ENCODE data around the gene KLF1. TPM values are rescaled to one million over a fixed set of nuclear protein-coding genes. Genes with fewer than 3 reads are reported as not detected.

KLF1 gene
- total and polyA plus RNA-seq, 11 donors, result 0.19 to 0.25 TPM; not detected in 9

DNA sequence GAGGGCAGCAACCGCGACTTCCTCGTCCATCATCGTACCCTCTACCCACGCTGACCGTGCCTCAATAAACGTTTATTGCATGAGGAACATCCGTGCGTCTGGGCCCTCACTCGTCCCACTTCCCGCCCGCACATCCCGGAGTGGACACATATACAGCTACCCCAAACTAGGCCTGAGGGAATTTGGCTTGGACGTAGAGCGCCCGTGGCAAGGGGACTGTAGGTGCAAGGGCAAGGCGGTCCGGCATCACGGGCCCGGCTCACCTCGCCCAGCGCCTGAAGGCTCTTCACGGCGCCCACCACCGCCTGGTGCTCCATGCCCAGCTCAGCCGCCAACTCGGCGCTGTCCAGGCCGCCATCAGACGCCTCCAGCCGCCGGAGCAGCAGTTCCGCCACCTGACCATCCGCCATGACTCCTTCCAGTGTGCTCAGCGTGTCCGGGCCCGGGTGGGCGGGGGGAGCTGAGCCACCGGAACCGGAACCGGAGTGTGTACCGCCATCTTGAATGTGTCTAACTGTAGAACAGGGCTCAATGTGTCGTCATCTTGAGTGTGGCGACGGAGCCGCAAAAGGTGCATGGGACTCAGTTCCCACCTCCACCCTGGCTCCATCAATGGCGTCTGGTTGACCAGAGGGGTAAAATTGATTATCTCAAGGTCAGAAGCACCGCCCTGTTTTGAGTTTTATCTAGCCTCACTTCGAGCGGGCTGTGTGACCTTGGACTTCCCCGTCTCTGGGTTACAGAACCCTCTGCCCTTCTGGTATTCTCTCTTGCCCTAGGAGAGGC is 46.5 kb upstream of the KLF1 start, which contains the start of gene FARSA:
TSS of gene FARSA (minus strand) at position 425 of the 786 bp plus-strand sequence. CDS start at position 410, 15 bp downstream.
- peak; percentile 65 to 88 (median 84) for ATAC-seq
- TF ChIP-seq, protein P1, sequence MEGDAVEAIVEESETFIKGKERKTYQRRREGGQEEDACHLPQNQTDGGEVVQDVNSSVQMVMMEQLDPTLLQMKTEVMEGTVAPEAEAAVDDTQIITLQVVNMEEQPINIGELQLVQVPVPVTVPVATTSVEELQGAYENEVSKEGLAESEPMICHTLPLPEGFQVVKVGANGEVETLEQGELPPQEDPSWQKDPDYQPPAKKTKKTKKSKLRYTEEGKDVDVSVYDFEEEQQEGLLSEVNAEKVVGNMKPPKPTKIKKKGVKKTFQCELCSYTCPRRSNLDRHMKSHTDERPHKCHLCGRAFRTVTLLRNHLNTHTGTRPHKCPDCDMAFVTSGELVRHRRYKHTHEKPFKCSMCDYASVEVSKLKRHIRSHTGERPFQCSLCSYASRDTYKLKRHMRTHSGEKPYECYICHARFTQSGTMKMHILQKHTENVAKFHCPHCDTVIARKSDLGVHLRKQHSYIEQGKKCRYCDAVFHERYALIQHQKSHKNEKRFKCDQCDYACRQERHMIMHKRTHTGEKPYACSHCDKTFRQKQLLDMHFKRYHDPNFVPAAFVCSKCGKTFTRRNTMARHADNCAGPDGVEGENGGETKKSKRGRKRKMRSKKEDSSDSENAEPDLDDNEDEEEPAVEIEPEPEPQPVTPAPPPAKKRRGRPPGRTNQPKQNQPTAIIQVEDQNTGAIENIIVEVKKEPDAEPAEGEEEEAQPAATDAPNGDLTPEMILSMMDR (IDR thresholded peaks at IDR 0.05), result no peak
- peak in 1 of 2 donors; percentile 57 for TF ChIP-seq POLR2A (IDR thresholded peaks at IDR 0.05)
- DNase-seq, result peak; percentile 93 to 95 (median 94)
- Histone ChIP-seq H3K4me3 (peak within 1 kb of the TSS; percentile 72 to 100 (median 88)), H3K4me1 (peaks cover 6 to 35% (median 20%) of the 10 kb centered on the region in 12 donors), H3K27ac (peak within 1 kb of the TSS; percentile 54 to 92 (median 85)), H3K9me3 (no peaks in the 10 kb centered on the region), H3K36me3 (peaks cover 0 to 32% (median 24%) of the 10 kb centered on the region in 9 donors), H3K27me3 (no peaks in the 10 kb centered on the region)
- WGBS, 4 donors, result 2 to 9% (median 3%) methylated on average over 17 to 51 of the region's 51 CpGs
- intact Hi-C loops (cut with DNase I), result loop anchor here in 1 of 10 donors (10.0 kb wide), 1 partner anchor 49 kb away; the partner anchor contains the start of genes DNASE2 and KLF1

DNA sequence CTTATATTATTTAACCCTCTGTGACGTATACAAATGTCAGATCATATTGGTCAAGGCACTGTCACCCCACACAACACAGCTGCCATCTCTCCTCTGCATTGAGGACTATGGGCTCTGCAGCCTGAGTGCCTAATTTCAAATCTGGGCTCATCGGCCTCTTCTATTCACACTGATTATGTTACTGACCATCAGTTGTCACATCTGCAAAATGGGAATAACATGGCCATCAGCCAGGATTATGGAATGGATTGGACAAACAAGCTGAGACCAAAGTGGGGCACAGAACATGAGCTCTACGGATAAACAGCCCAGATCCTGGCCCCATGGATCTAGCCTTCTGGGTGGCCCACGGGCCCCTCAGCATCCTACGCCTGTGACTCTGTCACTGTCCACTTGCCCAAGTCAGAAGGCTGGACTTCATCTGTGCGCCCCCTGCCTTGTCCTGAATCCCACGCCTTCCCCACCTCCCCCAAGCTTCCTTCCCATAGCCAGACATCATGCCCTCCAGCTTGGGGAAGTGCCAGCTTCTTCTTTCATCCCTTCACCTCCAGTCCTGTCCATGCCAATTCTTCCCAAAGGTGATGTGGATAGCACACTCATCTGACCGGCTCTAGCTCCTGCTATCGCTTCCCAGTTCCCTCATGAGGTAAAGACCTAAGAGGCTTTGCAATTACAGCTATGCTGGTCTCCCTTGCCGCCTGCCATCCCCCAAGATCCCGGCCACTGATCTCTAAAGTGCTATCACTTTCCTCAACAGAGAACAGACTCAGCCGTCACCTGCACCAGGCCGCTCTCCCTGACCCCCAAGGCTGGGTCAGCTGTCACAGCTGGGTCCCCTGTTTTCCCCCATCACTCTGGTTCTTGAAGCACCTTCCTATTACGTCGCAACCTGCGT is 45.6 kb upstream of the KLF1 start:
- Histone ChIP-seq H3K4me1 (peaks cover 6 to 32% (median 16%) of the 10 kb centered on the region in 12 donors), H3K36me3 (peaks cover 0 to 40% (median 32%) of the 10 kb centered on the region in 9 donors), H3K4me3 (peak overlapping the region; percentile 72 to 100 (median 88)), H3K27ac (peak overlapping the region in 11 of 12 donors; percentile 71 to 92 (median 86)), H3K9me3 (no peaks in the 10 kb centered on the region), H3K27me3 (no peaks in the 10 kb centered on the region)
- intact Hi-C loops (cut with DNase I), result loop anchor here in 1 of 10 donors (10.0 kb wide), 1 partner anchor 48 kb away; the partner anchor contains the start of genes DNASE2 and KLF1
- DNase-seq (no peak), ATAC-seq (no peak)
- 31 to 35% (median 33%) methylated on average over 16 of the region's 16 CpGs for WGBS, 4 donors
- TF ChIP-seq, protein P1 (IDR thresholded peaks at IDR 0.05), result no peak
- TF ChIP-seq POLR2A (IDR thresholded peaks at IDR 0.05), result no peak

DNA sequence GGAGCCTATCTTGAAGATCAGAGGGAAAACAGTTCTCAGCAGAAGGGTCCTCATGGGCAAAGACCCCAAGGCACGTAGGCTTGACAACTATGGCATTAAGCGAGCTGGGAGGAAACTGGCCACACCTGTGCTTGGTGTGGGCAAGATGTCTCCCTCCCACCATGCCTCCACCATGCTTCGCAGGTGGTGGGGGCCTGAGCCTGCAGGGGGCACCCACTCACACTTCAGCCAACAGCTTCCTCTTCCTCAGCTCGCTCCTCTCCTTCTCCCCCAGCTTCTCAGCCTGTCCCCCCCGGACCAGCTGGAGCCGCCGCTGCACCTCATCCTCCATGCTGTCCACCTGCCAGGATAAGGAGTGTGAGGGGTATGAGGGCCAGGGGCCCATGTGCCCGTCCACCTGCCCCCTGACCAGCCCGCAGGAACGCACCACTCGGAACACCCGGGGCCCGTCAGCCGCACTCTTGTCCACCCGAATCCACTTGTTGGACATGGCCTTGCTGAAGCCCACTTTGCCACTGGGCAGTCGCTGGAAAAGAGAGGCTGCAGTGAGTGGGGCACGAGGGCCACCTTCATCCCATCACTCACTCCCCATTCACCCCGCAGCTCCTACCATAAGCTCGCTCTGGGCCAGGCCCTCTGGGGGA is 43.1 kb upstream of the KLF1 start:
- 91 to 93% (median 93%) methylated on average over 19 of the region's 19 CpGs for WGBS, 4 donors
- intact Hi-C loops (cut with DNase I), result loop anchor here in 1 of 10 donors (10.0 kb wide), 1 partner anchor 45 kb away; the partner anchor contains the start of genes DNASE2 and KLF1
- Histone ChIP-seq H3K9me3 (no peaks in the 10 kb centered on the region), H3K36me3 (peaks cover 0 to 65% (median 57%) of the 10 kb centered on the region in 9 donors), H3K4me1 (peaks cover 4 to 20% (median 13%) of the 10 kb centered on the region in 12 donors), H3K27ac (no peak overlapping the region), H3K4me3 (no peak overlapping the region), H3K27me3 (no peaks in the 10 kb centered on the region)
- no peak for DNase-seq
- TF ChIP-seq, protein P1 (IDR thresholded peaks at IDR 0.05), result no peak
- no peak for TF ChIP-seq POLR2A (IDR thresholded peaks at IDR 0.05)
- no peak for ATAC-seq
